HL-60 (cell line): Measurements from ENCODE around the gene DNAH7.

ENCODE experiments used
- DNase-seq, 2 experiments: peaks; one replicate each; pipeline ENCODE4 v3.0.0-alpha.2; 2010 to 2020; ENCODE audit warnings: low read depth in 1 of 2, low spot score in 1 of 2
- H3K27ac ChIP-seq: fragments of 250-450 bp; sonication (Bioruptor Pico); replicated peaks from 2 replicates; pipeline ENCODE4 v1.5.1; 2020; ENCODE audit warnings: mild to moderate bottlenecking, moderate library complexity
- H3K27me3 ChIP-seq: fragments of 250-450 bp; sonication (Bioruptor Pico); 2 replicates; pipeline ENCODE4 v1.5.1; 2021; ENCODE audit warnings: mild to moderate bottlenecking, moderate library complexity; ENCODE audit not compliant: insufficient read depth, poor library complexity, severe bottlenecking
- H3K4me3 ChIP-seq: replicated peaks from 2 replicates; pipeline ENCODE4 v1.5.1; 2011; ENCODE audit warnings: mild to moderate bottlenecking, control low read depth, low read length; ENCODE audit not compliant: insufficient read depth
- CTCF ChIP-seq: IDR thresholded peaks from one replicate; pipeline ENCODE4 v1.5.1; 2011; ENCODE audit warnings: low read length, control low read depth, inconsistent platforms; ENCODE audit not compliant: insufficient read depth
- GABPA ChIP-seq: IDR thresholded peaks from 2 replicates; pipeline ENCODE4 v1.6.1; 2012; ENCODE audit warnings: low read depth
- POLR2AphosphoS5 ChIP-seq: IDR thresholded peaks from 2 replicates; pipeline ENCODE4 v1.6.1; 2012; ENCODE audit warnings: low read depth
- REST ChIP-seq: IDR thresholded peaks from 2 replicates; pipeline ENCODE4 v1.6.1; 2012; ENCODE audit warnings: low read depth; ENCODE audit not compliant: insufficient replicate concordance
- SPI1 ChIP-seq: IDR thresholded peaks from 2 replicates; pipeline ENCODE4 v1.6.1; 2012; ENCODE audit warnings: low read depth, mild to moderate bottlenecking, borderline replicate concordance

DNAH7 gene

GRCh38 chr2:195830968-195831950 is 237.4 kb downstream of the DNAH7 start:
- no peak for DNase-seq
- Histone ChIP-seq H3K27me3 (peaks cover 2% of the 10 kb centered on the region), H3K27ac (no peak overlapping the region), H3K4me3 (no peak overlapping the region)
- TF ChIP-seq POLR2AphosphoS5 (no peak), GABPA (no peak), SPI1 (no peak), CTCF (no peak), REST (no peak)

GRCh38 chr2:195824478-195824877 is 244.2 kb downstream of the DNAH7 start:
- H3K27me3 ChIP-seq, result no peaks in the 10 kb centered on the region
- no peak overlapping the region for H3K27ac ChIP-seq
- H3K4me3 ChIP-seq, result no peak overlapping the region
- no peak for TF ChIP-seq REST
- DNase-seq, result no peak

- Histone ChIP-seq H3K4me3 (no peak overlapping the region), H3K27ac (no peak overlapping the region), H3K27me3 (no peaks in the 10 kb centered on the region)
- DNase-seq, result no peak
- no peak for TF ChIP-seq GABPA
- TF ChIP-seq CTCF, result no peak
- no peak for TF ChIP-seq REST
- TF ChIP-seq POLR2AphosphoS5, result no peak
- TF ChIP-seq SPI1, result no peak
Measured at GRCh38 chr2:195823206-195823605, 245.4 kb downstream of the DNAH7 start.
